ENCODE results near the gene ZDHHC9. TPM values are rescaled to one million over a fixed set of nuclear protein-coding genes. Genes with fewer than 3 reads are reported as not detected.

ZDHHC9 gene
- total and polyA plus RNA-seq, 2 of the 4 experiments (the other 2 are of a cell fraction): 17.7 to 28.4 TPM

DNA sequence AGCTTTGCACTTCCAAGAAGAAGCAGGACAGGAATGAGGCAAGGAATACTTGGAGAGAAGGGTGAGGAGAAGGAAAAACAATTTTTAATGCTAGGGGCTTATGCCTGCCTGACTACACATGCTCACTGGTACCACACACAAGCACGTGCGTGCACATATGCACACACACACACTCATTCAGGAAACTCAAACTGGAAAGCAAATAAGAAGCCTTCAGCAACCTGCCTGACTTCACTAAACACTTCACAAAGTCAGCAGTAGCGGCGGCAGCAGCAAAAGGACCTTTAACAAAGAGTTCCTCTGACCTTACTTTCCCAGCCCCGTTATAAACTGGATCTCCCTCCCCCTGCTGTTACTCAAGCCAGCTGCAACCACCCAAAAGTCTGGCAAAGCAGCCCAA is 3.3 kb downstream of the ZDHHC9 start:
- Histone ChIP-seq H2BK15ac (ENCODE audit: low read depth, low read length) (no peak overlapping the region), H3K36me3 (ENCODE audit: control insufficient read depth, insufficient read depth, low read length) (peaks cover 6% of the 10 kb centered on the region), H3K4me1 (ENCODE audit: control insufficient read depth, insufficient read depth, low read length) (no peaks in the 10 kb centered on the region), H3K14ac (replicated peaks; ENCODE audit: low read depth, low read length) (no peak overlapping the region), H3K9me3 (ENCODE audit: control insufficient read depth, insufficient read depth, low read length) (no peaks in the 10 kb centered on the region), H3K9ac (ENCODE audit: low read depth, low read length) (no peak overlapping the region), H3K23ac (ENCODE audit: low read depth, low read length) (no peak overlapping the region), H2AK9ac (replicated peaks; ENCODE audit: low read depth, low read length, poor library complexity) (no peak overlapping the region), H2BK5ac (ENCODE audit: low read depth, low read length, poor library complexity, severe bottlenecking) (no peak overlapping the region), H2AK5ac (ENCODE audit: low read depth, low read length) (no peak overlapping the region), H4K8ac (ENCODE audit: low read depth in 2 of 2, low read length in 2 of 2) (no peak overlapping the region), H3K9me1 (ENCODE audit: insufficient read depth, low read length) (no peaks in the 10 kb centered on the region; the same call in 1 of the 2 replicates), H4K91ac (ENCODE audit: insufficient read depth, low read depth, low read length) (no peak overlapping the region), H3K27me3 (ENCODE audit: control insufficient read depth, insufficient read depth, low read length) (no peaks in the 10 kb centered on the region), H3K4ac (ENCODE audit: low read depth, low read length) (no peak overlapping the region), H3K27ac (ENCODE audit: insufficient read depth, low read length) (no peak overlapping the region), H2BK120ac (ENCODE audit: low read depth, low read length) (no peak overlapping the region), H4K20me1 (ENCODE audit: insufficient read depth, low read length) (no peaks in the 10 kb centered on the region; the same call in none of the 2 replicates), H4K5ac (ENCODE audit: low read depth, low read length) (no peak overlapping the region), H2AFZ (replicated peaks; ENCODE audit: low read length, poor library complexity) (no peak overlapping the region), H3K18ac (ENCODE audit: low read depth, low read length) (no peak overlapping the region), H3K4me2 (ENCODE audit: low read depth, low read length) (no peak overlapping the region), H2BK20ac (ENCODE audit: low read depth, low read length) (no peak overlapping the region), H3K4me3 (ENCODE audit: insufficient read depth, low read depth, low read length) (no peak overlapping the region), H3K56ac (ENCODE audit: extremely low read depth, insufficient read depth, low read length) (no peak overlapping the region), H3K79me1 (ENCODE audit: low read depth in 1 of 2, low read length in 2 of 2) (peaks cover 9 to 36% of the 10 kb centered on the region in 2 experiments)
- no TSS peak for BruUV-seq (replicated peaks)
- TF ChIP-seq RFX5 (IDR thresholded peaks at IDR 0.05; ENCODE audit: low read depth, low read length) (no peak), RAD21 (IDR thresholded peaks at IDR 0.05; ENCODE audit: low read length) (no peak), CEBPB (IDR thresholded peaks at IDR 0.05; ENCODE audit: low read depth, low read length) (no peak), MAFK (IDR thresholded peaks at IDR 0.05; ENCODE audit: low read depth, low read length) (no peak)
- intact Hi-C loops (cut with micrococcal nuclease): no loop called here
- dilution Hi-C loops (cut with HindIII; ENCODE audit: low sequenced_read_pairs, unreplicated experiment): no loop called here
- 60% methylated on average over 4 of the region's 5 CpGs; no CpG with 5 or more reads in 1 of the 2 experiments for WGBS, 2 experiments (ENCODE audit: extremely low coverage in 2 of 2, insufficient read length in 1 of 2)
- in situ Hi-C loops (cut with MboI; ENCODE audit: low sequenced_read_pairs): no loop called here
- CTCF ChIA-PET: no interaction called here
- POLR2A ChIA-PET (ENCODE audit: unreplicated experiment): no interaction called here
- no peak for ATAC-seq (ENCODE audit: low read depth)
- DNase-seq: no peak

All from IMR-90 (cell line).